ENCODE data around the gene ACD.

Gene ACD

GRCh38 chr16:67683767-67684166 is 23.7 kb upstream of the ACD start:
- no peak for FAIRE-seq
- TF ChIP-seq CTCF (IDR thresholded peaks at IDR 0.05; ENCODE audit: insufficient read depth, missing control alignments) = no peak

GRCh38 chr16:67679935-67680897 is 20.2 kb upstream of the ACD start:
- no peak for DNase-seq (ENCODE audit: insufficient read length, low spot score)
- no peak for FAIRE-seq
- no peak for TF ChIP-seq CTCF (IDR thresholded peaks at IDR 0.05; ENCODE audit: insufficient read depth, missing control alignments)

More at GRCh38 chr16:67683767-67684166, 23.7 kb upstream of the ACD start:
- no peak for DNase-seq (ENCODE audit: insufficient read length, low spot score)

- DNase-seq (ENCODE audit: insufficient read length, low spot score) (no peak), FAIRE-seq (no peak)
Observed at GRCh38 chr16:67678354-67679023, 18.4 kb upstream of the ACD start.

GRCh38 chr16:67677712-67678111 is 17.7 kb upstream of the ACD start:
- FAIRE-seq = no peak
- TF ChIP-seq CTCF (IDR thresholded peaks at IDR 0.05; ENCODE audit: insufficient read depth, missing control alignments) = no peak
- DNase-seq (ENCODE audit: insufficient read length, low spot score) = no peak

More at GRCh38 chr16:67678354-67679023, 18.4 kb upstream of the ACD start:
- TF ChIP-seq CTCF (IDR thresholded peaks at IDR 0.05; ENCODE audit: insufficient read depth, missing control alignments) = no peak

- DNase-seq (ENCODE audit: insufficient read length, low spot score) (no peak), FAIRE-seq (no peak)
- TF ChIP-seq CTCF (IDR thresholded peaks at IDR 0.05; ENCODE audit: insufficient read depth, missing control alignments) = no peak
Observed at GRCh38 chr16:67676939-67677338, 16.9 kb upstream of the ACD start.

GRCh38 chr16:67676516-67676915 is 16.5 kb upstream of the ACD start:
- DNase-seq (ENCODE audit: insufficient read length, low spot score) = no peak
- TF ChIP-seq CTCF (IDR thresholded peaks at IDR 0.05; ENCODE audit: insufficient read depth, missing control alignments) = no peak
- FAIRE-seq = no peak

All from D721Med (cell line).